ENCODE results near the gene PFDN4.

DNA sequence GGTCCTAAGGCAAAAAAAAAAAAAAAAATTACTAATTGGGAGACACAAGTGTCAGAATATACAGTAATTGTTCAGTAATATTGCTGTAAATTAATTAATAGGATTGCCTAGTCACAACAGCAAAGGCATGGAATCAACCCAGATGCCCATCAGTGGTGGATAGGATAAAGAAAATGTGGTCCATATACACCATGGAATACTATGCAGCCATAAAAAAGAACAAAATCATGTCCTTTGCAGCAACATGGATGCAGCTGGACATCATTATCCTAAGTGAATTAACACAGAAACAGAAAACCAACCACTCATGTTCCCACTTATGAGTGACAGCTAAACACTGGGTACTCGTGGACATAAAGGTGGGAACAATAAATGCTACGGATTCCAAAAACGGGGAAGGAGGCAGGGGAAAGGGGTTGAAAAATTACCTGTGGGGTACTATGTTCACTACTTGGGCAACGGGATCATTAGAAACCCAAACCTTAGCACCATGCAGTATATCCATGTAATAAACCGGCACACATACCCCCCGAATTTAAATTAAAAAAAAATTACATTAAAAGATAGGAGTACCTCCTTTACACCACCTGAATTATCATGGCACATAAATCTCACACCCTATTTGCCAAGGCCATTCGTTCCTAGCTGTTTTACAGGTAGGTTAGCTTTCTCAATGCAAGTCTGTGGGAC is 689 bp upstream of the PFDN4 start:
- TF ChIP-seq CTCF (conservative IDR thresholded peaks at IDR 0.05 in 1 of 2, IDR thresholded peaks at IDR 0.05 in 1 of 2; ENCODE audit: low read depth in 1 of 2, low read length in 2 of 2) (no peak), EZH2 (IDR thresholded peaks at IDR 0.05; ENCODE audit: low read length, missing control alignments) (no peak)

Data from fibroblast of lung (primary cell).